Measurements from ENCODE around the gene RAB19. TPM values are rescaled to one million over a fixed set of nuclear protein-coding genes. Genes with fewer than 3 reads are reported as not detected.

Gene RAB19
- total and polyA plus RNA-seq, 2 of the 8 experiments (the other 6 are each of a cell fraction or from before 2014, with no cell fraction given), result 9.8 to 11.0 TPM

DNA sequence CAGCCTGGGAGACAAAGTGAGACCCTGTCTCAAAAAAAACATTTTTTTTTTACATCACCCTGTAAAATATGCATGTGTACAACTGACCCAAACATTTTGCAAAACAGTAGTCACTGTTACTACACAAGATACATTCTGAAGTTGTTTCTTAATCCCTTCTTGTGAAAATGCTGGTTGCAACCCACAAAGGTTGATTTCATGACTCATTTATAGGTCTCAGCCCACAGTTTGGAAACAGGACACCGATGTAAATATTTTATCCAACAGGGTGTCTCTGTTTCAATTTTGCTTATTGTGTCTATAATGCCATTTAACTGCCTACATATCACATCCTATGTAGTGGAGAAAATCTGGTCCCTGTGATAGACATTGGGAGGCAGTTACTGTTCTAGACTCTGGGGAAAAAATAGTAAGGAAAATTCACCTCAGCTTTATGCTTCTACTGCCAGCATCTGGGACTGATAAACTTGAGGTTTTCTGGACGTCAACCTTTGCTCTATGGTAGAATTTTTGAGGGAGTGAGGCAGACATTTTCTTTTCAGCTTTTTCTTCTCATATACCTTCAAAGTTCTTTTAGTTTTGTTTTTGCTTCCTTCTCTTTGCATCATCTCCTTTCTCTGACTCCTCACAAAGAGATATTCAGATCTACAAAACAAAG, 1.6 kb upstream of the RAB19 start (continued):
- TF ChIP-seq, protein P1, sequence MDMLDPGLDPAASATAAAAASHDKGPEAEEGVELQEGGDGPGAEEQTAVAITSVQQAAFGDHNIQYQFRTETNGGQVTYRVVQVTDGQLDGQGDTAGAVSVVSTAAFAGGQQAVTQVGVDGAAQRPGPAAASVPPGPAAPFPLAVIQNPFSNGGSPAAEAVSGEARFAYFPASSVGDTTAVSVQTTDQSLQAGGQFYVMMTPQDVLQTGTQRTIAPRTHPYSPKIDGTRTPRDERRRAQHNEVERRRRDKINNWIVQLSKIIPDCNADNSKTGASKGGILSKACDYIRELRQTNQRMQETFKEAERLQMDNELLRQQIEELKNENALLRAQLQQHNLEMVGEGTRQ (IDR thresholded peaks at IDR 0.05; ENCODE audit: low read length), result no peak
- TF ChIP-seq EGR1 (IDR thresholded peaks at IDR 0.05; ENCODE audit: borderline replicate concordance, low read depth, low read length), result no peak
- no peak for TF ChIP-seq CHD1 (IDR thresholded peaks at IDR 0.05; ENCODE audit: low read depth, low read length)

Data from H1 (cell line).